ENCODE data around the gene SHQ1.

DNA sequence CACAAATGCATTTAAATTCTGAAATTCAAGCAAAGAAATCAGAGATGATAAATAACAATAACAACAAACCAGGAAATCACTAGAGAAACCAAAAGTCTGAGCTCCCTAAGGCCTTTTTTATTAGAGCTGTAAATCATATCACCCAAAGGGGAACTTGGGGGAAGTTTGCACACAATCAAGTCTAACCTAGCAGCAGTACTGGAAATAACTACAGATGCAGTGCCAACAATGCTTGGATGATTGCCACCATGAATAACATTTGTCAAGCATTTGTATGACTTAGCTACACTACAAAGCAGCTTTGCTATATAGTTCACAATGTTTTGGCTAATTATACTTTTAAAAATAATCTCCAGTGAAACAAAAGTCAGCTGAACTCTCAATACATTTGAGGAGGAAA is 27.8 kb downstream of the SHQ1 start:
- no peak for TF ChIP-seq CTCF (IDR thresholded peaks at IDR 0.05; ENCODE audit: low read length)
- TF ChIP-seq EZH2 (IDR thresholded peaks at IDR 0.05; ENCODE audit: borderline replicate concordance, low read length), result no peak
